Brain microvascular endothelial cell (primary cell): ENCODE data around the gene GNPDA1.

Experiments
- DNase-seq: peaks from one replicate; pipeline ENCODE4 v3.0.0-alpha.2; 2020
- H3K27ac ChIP-seq: fragments of 250-450 bp; sonication (Bioruptor Pico); 2 replicates; pipeline ENCODE4 v1.5.1; 2020; ENCODE audit warnings: mild to moderate bottlenecking, moderate library complexity
- H3K27me3 ChIP-seq: fragments of 250-450 bp; sonication (Bioruptor Pico); replicated peaks from 2 replicates; pipeline ENCODE4 v1.5.1; 2020; ENCODE audit warnings: mild to moderate bottlenecking
- H3K36me3 ChIP-seq: fragments of 250-450 bp; sonication (Bioruptor Pico); replicated peaks from 2 replicates; pipeline ENCODE4 v1.5.1; 2020; ENCODE audit warnings: mild to moderate bottlenecking
- H3K4me3 ChIP-seq: 2 replicates; pipeline ENCODE4 v1.5.1; 2011; ENCODE audit warnings: low read depth, mild to moderate bottlenecking, control low read depth, low read length, moderate library complexity
- CTCF ChIP-seq: IDR thresholded peaks from 2 replicates; pipeline ENCODE4 v1.5.1; 2011; ENCODE audit warnings: low read depth, mild to moderate bottlenecking, moderate library complexity, low read length, control low read depth, inconsistent platforms; ENCODE audit errors: missing control alignments
- in situ Hi-C: cut with HindIII; loops from 2 replicates; pipeline ENCODE4 v1.10.0; 2017; ENCODE audit warnings: low sequenced_read_pairs, low pct_ligation_motif_present

GNPDA1 gene

GRCh38 chr5:141978389-141978788, 34.4 kb downstream of the GNPDA1 start:
- no peak for DNase-seq
- no peak overlapping the region for H3K27ac ChIP-seq
- in situ Hi-C loops, result loop anchor here (25.0 kb wide), 1 partner anchor 159 kb away; no protein-coding TSS in a partner anchor
- H3K4me3 ChIP-seq, result no peak overlapping the region
- no peaks in the 10 kb centered on the region for H3K27me3 ChIP-seq
- H3K36me3 ChIP-seq, result peaks cover 68% of the 10 kb centered on the region
- no peak for TF ChIP-seq CTCF

- Histone ChIP-seq H3K4me3 (no peak overlapping the region), H3K27me3 (no peaks in the 10 kb centered on the region), H3K36me3 (peaks cover 54% of the 10 kb centered on the region), H3K27ac (no peak overlapping the region)
- no peak for DNase-seq
- in situ Hi-C loops, result loop anchor here (25.0 kb wide), 1 partner anchor 161 kb away; no protein-coding TSS in a partner anchor
- TF ChIP-seq CTCF, result no peak
Measured at GRCh38 chr5:141976176-141976575, 36.7 kb downstream of the GNPDA1 start.

- H3K27me3 ChIP-seq, result no peaks in the 10 kb centered on the region
- peak overlapping the region; percentile 27 for H3K27ac ChIP-seq
- H3K4me3 ChIP-seq, result no peak overlapping the region
- TF ChIP-seq CTCF, result no peak
- in situ Hi-C loops, result no loop called here
- peak; percentile 38 for DNase-seq
- peaks cover 35% of the 10 kb centered on the region for H3K36me3 ChIP-seq
Measured at GRCh38 chr5:141973871-141974595, 38.8 kb downstream of the GNPDA1 start.

GRCh38 chr5:141969783-141970771, 42.8 kb downstream of the GNPDA1 start:
- in situ Hi-C loops, result no loop called here

More at GRCh38 chr5:141969783-141970771, 42.8 kb downstream of the GNPDA1 start:
- peak overlapping the region; percentile 82 for H3K27ac ChIP-seq
- H3K4me3 ChIP-seq, result peak overlapping the region; percentile 93
- DNase-seq, result peak; percentile 21
- no peak for TF ChIP-seq CTCF
- peaks cover 11% of the 10 kb centered on the region for H3K36me3 ChIP-seq
- H3K27me3 ChIP-seq, result no peaks in the 10 kb centered on the region
